GM19438 (cell line): ENCODE measurements around the gene UGT2B15.
"Not testable (repeated sequence)": the region's sequence is repeated elsewhere in the genome, so short reads cannot be mapped to it uniquely, and the experiment has no call there.

Experiments used
- ATAC-seq: cut with Tn5 transposase; IDR thresholded peaks from one replicate; pipeline ENCODE4 v1.9.1; 2021; ENCODE audit warnings: low read depth; ENCODE audit not compliant: unreplicated experiment

The UGT2B15 gene

GRCh38 chr4:68670479-68670939 is at the start of gene UGT2B15:
TSS of gene UGT2B15 (minus strand) at chr4:68670652. CDS start at chr4:68670618, 34 bp downstream.
- not testable (repeated sequence) for ATAC-seq

- ATAC-seq, result no peak
These were observed 48.6 kb upstream of the UGT2B15 start for GRCh38 chr4:68719075-68719473.

- ATAC-seq, result no peak
These were observed 48.1 kb upstream of the UGT2B15 start for GRCh38 chr4:68718447-68719074.

- no peak for ATAC-seq
These were observed 47.5 kb upstream of the UGT2B15 start for GRCh38 chr4:68717999-68718398.

- no peak for ATAC-seq
These were observed 43.9 kb upstream of the UGT2B15 start for GRCh38 chr4:68714400-68714799.

- ATAC-seq, result no peak
These were observed 41.8 kb upstream of the UGT2B15 start for GRCh38 chr4:68712207-68712606.

GRCh38 chr4:68708566-68708965 is 38.1 kb upstream of the UGT2B15 start:
- no peak for ATAC-seq

GRCh38 chr4:68703168-68703567 is 32.7 kb upstream of the UGT2B15 start:
- ATAC-seq, result not testable (repeated sequence)

- no peak for ATAC-seq
These were observed 29.7 kb upstream of the UGT2B15 start for GRCh38 chr4:68700152-68700551.

- ATAC-seq, result no peak
These were observed 23.0 kb upstream of the UGT2B15 start for GRCh38 chr4:68693325-68694075.

- no peak for ATAC-seq
These were observed 20.7 kb upstream of the UGT2B15 start for GRCh38 chr4:68691186-68691585.

- no peak for ATAC-seq
These were observed 12.6 kb upstream of the UGT2B15 start for GRCh38 chr4:68683034-68683433.

- not testable (repeated sequence) for ATAC-seq
These were observed 10.8 kb upstream of the UGT2B15 start for GRCh38 chr4:68681298-68681697.

- no peak for ATAC-seq
These were observed 2.7 kb upstream of the UGT2B15 start for GRCh38 chr4:68673143-68673542.

GRCh38 chr4:68671217-68671616 is 765 bp upstream of the UGT2B15 start:
- not testable (repeated sequence) for ATAC-seq

GRCh38 chr4:68668537-68669163 is 1.8 kb downstream of the UGT2B15 start:
- not testable (repeated sequence) for ATAC-seq

- ATAC-seq, result not testable (repeated sequence)
These were observed 2.9 kb downstream of the UGT2B15 start for GRCh38 chr4:68667551-68667950.

- ATAC-seq, result not testable (repeated sequence)
These were observed 5.7 kb downstream of the UGT2B15 start for GRCh38 chr4:68664721-68665120.

- ATAC-seq, result not testable (repeated sequence)
These were observed 7.4 kb downstream of the UGT2B15 start for GRCh38 chr4:68662836-68663574.

- no peak for ATAC-seq
These were observed 11.8 kb downstream of the UGT2B15 start for GRCh38 chr4:68658672-68659071.
